Neural progenitor cell (in vitro differentiated cells): ENCODE results near the gene PLCB1.

ENCODE experiments used
- EZH2 ChIP-seq: fragments of 200-600 bp; sonication (generic); IDR thresholded peaks from 2 replicates; pipeline ENCODE4 v1.6.1; 2017; ENCODE audit warnings: antibody characterized with exemption, mild to moderate bottlenecking, moderate library complexity
- TF ChIP-seq, protein P1 (sequence below): fragments of 200-600 bp; sonication (generic); IDR thresholded peaks from 2 replicates; pipeline ENCODE4 v1.5.1; 2017; ENCODE audit warnings: antibody characterized with exemption, mild to moderate bottlenecking

DNA sequence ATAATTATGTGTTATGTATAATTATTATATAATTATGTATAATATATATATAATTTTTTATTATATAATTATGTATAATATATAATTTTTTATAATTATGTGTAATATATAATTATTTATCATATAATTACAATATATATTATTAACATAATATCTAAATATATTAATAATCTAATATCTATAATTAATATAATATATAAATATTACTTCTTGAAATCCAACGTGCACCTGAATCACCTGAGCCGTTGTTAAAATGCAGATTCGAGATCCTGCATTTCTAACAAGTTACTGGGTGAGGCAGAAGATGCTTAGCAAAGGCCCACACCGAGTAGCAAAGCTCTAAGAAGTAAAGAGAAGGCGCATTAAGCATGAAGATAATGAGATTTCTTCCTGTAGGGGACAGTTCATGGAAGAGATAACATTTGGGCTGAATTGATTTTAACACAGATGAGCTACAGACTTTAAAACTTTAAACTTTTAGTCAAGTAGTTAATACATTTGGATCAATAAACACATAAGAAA lies 530.4 kb downstream of the PLCB1 start:
- TF ChIP-seq, protein P1, sequence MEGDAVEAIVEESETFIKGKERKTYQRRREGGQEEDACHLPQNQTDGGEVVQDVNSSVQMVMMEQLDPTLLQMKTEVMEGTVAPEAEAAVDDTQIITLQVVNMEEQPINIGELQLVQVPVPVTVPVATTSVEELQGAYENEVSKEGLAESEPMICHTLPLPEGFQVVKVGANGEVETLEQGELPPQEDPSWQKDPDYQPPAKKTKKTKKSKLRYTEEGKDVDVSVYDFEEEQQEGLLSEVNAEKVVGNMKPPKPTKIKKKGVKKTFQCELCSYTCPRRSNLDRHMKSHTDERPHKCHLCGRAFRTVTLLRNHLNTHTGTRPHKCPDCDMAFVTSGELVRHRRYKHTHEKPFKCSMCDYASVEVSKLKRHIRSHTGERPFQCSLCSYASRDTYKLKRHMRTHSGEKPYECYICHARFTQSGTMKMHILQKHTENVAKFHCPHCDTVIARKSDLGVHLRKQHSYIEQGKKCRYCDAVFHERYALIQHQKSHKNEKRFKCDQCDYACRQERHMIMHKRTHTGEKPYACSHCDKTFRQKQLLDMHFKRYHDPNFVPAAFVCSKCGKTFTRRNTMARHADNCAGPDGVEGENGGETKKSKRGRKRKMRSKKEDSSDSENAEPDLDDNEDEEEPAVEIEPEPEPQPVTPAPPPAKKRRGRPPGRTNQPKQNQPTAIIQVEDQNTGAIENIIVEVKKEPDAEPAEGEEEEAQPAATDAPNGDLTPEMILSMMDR, result no peak
- no peak for TF ChIP-seq EZH2
